Measurements from ENCODE around the gene NPHP4.

NPHP4 gene

GRCh38 chr1:5829414-5829813 is 162.8 kb downstream of the NPHP4 start:
- no peak for TF ChIP-seq ZNF8 (CRISPR knock-in tag; IDR thresholded peaks at IDR 0.05)
- TF ChIP-seq SNAI2 (CRISPR knock-in tag; IDR thresholded peaks at IDR 0.05) = no peak
- TF ChIP-seq TCF4 (CRISPR knock-in tag; IDR thresholded peaks at IDR 0.05; ENCODE audit: borderline replicate concordance) = no peak
- TF ChIP-seq GLIS3 (CRISPR knock-in tag; IDR thresholded peaks at IDR 0.05) = no peak
- ATAC-seq = no peak

- TF ChIP-seq RARB (CRISPR knock-in tag; IDR thresholded peaks at IDR 0.05) (no peak), ZNF565 (CRISPR knock-in tag; conservative IDR thresholded peaks at IDR 0.05; ENCODE audit: low read depth) (no peak), ESRRG (CRISPR knock-in tag; IDR thresholded peaks at IDR 0.05) (no peak), ZC3H10 (CRISPR knock-in tag; IDR thresholded peaks at IDR 0.05) (no peak), TSHZ2 (CRISPR knock-in tag; IDR thresholded peaks at IDR 0.05) (no peak), ZFP30 (CRISPR knock-in tag; IDR thresholded peaks at IDR 0.05) (no peak), ISL1 (CRISPR knock-in tag; IDR thresholded peaks at IDR 0.05) (no peak), SNAI2 (CRISPR knock-in tag; IDR thresholded peaks at IDR 0.05) (no peak), OSR1 (CRISPR knock-in tag; IDR thresholded peaks at IDR 0.05) (no peak), PPARA (CRISPR knock-in tag; IDR thresholded peaks at IDR 0.05; ENCODE audit: borderline replicate concordance) (no peak), CSDC2 (CRISPR knock-in tag; IDR thresholded peaks at IDR 0.05) (no peak), POU6F1 (CRISPR knock-in tag; IDR thresholded peaks at IDR 0.05; ENCODE audit: borderline replicate concordance, low read depth) (no peak), ZNF8 (CRISPR knock-in tag; IDR thresholded peaks at IDR 0.05) (no peak)
- ATAC-seq = no peak
Measured at GRCh38 chr1:5828308-5828935, 163.8 kb downstream of the NPHP4 start.

GRCh38 chr1:5827516-5827915 is 164.7 kb downstream of the NPHP4 start:
- ATAC-seq = no peak
- no peak for TF ChIP-seq ISL1 (CRISPR knock-in tag; IDR thresholded peaks at IDR 0.05)
- no peak for TF ChIP-seq ZC3H10 (CRISPR knock-in tag; IDR thresholded peaks at IDR 0.05)
- TF ChIP-seq SNAI2 (CRISPR knock-in tag; IDR thresholded peaks at IDR 0.05) = no peak
- no peak for TF ChIP-seq TCF4 (CRISPR knock-in tag; IDR thresholded peaks at IDR 0.05; ENCODE audit: borderline replicate concordance)
- no peak for TF ChIP-seq PATZ1 (CRISPR knock-in tag; IDR thresholded peaks at IDR 0.05; ENCODE audit: borderline replicate concordance)
- no peak for TF ChIP-seq ZNF565 (CRISPR knock-in tag; conservative IDR thresholded peaks at IDR 0.05; ENCODE audit: low read depth)

- ATAC-seq = no peak
- TF ChIP-seq GLIS3 (CRISPR knock-in tag; IDR thresholded peaks at IDR 0.05) (no peak), RARB (CRISPR knock-in tag; IDR thresholded peaks at IDR 0.05) (no peak), ZNF565 (CRISPR knock-in tag; conservative IDR thresholded peaks at IDR 0.05; ENCODE audit: low read depth) (no peak), TSHZ2 (CRISPR knock-in tag; IDR thresholded peaks at IDR 0.05) (no peak)
Measured at GRCh38 chr1:5826601-5827000, 165.6 kb downstream of the NPHP4 start.

- ATAC-seq = no peak
- TF ChIP-seq TOX (CRISPR knock-in tag; IDR thresholded peaks at IDR 0.05; ENCODE audit: borderline replicate concordance) = no peak
- TF ChIP-seq ZNF70 (CRISPR knock-in tag; IDR thresholded peaks at IDR 0.05) = no peak
- TF ChIP-seq ARNTL (CRISPR knock-in tag; IDR thresholded peaks at IDR 0.05; ENCODE audit: borderline replicate concordance, low read depth) = no peak
- TF ChIP-seq RARB (CRISPR knock-in tag; IDR thresholded peaks at IDR 0.05) = no peak
- no peak for TF ChIP-seq ZNF565 (CRISPR knock-in tag; conservative IDR thresholded peaks at IDR 0.05; ENCODE audit: low read depth)
- no peak for TF ChIP-seq PPARA (CRISPR knock-in tag; IDR thresholded peaks at IDR 0.05; ENCODE audit: borderline replicate concordance)
- TF ChIP-seq ZFP30 (CRISPR knock-in tag; IDR thresholded peaks at IDR 0.05) = no peak
- no peak for TF ChIP-seq CREB5 (CRISPR knock-in tag; IDR thresholded peaks at IDR 0.05; ENCODE audit: low read depth)
- no peak for TF ChIP-seq BACH2 (CRISPR knock-in tag; IDR thresholded peaks at IDR 0.05; ENCODE audit: borderline replicate concordance)
Measured at GRCh38 chr1:5822726-5823125, 169.5 kb downstream of the NPHP4 start.
